HG03159 (cell line): ENCODE data around the gene TIMP3.
"Not testable (repeated sequence)": the region's sequence is repeated elsewhere in the genome, so short reads cannot be mapped to it uniquely, and the experiment has no call there.

ENCODE experiments used
- ATAC-seq: cut with Tn5 transposase; IDR thresholded peaks from one replicate; pipeline ENCODE4 v1.9.1; 2021; ENCODE audit warnings: mild to moderate bottlenecking, moderate library complexity; ENCODE audit not compliant: unreplicated experiment

TIMP3 gene

DNA sequence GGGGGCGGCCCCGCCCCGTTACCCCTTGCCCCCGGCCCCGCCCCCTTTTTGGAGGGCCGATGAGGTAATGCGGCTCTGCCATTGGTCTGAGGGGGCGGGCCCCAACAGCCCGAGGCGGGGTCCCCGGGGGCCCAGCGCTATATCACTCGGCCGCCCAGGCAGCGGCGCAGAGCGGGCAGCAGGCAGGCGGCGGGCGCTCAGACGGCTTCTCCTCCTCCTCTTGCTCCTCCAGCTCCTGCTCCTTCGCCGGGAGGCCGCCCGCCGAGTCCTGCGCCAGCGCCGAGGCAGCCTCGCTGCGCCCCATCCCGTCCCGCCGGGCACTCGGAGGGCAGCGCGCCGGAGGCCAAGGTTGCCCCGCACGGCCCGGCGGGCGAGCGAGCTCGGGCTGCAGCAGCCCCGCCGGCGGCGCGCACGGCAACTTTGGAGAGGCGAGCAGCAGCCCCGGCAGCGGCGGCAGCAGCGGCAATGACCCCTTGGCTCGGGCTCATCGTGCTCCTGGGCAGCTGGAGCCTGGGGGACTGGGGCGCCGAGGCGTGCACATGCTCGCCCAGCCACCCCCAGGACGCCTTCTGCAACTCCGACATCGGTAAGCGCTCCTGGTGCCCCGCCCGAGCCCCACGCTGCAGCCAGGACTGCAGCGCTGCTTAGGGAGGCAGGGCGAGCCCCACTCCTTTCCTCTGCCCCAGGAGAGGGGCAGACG is at the start of gene TIMP3:
TSS of gene TIMP3 (plus strand) at position 169 of the 700 bp plus-strand sequence. CDS start at position 466, 297 bp downstream.
- ATAC-seq, result no peak

DNA sequence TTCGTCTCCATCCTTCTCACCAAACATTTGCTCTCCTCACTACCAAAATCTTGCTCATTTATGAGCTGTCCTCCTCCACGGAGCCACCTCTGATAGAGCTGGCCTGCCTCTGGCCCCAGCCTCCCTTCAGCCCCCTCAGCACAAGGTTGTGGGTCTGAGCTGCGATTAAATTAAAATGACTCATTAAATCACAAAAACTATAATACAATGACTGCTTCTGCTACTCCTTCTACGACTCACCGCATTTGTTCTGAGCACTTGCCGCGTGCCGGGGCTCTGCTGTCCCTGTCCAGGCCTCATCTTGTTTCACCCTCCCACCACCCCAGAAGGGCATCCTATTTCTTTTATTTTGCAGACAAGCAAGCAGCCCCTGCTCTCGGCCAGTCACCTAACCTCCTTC is 49.2 kb upstream of the TIMP3 start:
- no peak for ATAC-seq

DNA sequence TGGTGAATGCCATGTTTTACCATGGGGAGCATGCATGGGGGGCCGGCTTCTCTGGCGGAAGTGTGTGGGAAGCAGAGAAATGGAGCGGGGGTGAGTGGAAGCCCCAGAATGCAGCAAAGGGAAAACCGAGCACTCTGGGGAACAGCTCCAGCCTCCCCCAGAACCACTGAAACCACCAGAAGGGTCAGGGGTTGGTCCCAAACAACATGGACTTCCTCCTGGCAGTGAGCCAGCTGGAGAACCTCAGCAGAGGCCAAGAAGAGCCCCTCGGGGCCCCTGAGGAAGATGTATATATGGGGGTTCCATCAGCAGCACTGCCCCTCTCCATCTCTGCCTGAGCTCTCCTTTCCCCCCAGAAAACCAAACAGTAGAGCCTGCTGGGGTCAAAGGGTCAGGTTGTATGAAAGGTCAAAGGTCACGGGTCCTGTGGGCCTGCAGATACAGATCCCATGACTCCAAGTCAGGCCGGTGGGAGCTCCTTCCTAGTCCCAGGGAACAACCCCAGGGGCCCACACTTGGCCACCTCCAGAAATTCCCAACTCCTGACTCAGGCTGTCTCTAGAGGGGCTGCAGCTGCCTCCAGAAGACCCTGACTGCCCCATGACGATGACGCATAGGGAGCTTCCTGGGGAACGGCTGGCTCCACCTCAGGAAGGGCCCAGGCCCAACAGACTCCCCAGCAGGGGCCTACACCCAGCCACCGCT is 48.5 kb upstream of the TIMP3 start:
- ATAC-seq, result no peak

DNA sequence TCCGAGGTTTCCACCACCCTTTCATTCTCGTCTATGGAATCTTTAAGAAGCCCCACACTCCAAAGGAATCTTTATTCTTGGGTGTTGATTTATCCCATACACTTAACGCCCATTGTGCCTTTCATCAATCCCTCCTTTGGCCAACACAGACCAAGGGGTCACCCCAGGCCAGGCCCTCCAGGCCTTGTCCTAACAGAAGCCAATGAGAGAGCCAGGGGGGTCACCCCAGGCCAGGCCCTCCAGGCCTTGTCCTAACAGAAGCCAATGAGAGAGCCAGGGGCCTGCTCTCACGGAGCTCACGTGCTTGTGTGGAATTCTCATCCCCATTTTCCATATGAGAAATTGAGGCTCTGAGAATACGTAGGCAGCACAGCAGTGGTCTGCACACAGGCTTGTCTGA is 47.9 kb upstream of the TIMP3 start:
- no peak for ATAC-seq

DNA sequence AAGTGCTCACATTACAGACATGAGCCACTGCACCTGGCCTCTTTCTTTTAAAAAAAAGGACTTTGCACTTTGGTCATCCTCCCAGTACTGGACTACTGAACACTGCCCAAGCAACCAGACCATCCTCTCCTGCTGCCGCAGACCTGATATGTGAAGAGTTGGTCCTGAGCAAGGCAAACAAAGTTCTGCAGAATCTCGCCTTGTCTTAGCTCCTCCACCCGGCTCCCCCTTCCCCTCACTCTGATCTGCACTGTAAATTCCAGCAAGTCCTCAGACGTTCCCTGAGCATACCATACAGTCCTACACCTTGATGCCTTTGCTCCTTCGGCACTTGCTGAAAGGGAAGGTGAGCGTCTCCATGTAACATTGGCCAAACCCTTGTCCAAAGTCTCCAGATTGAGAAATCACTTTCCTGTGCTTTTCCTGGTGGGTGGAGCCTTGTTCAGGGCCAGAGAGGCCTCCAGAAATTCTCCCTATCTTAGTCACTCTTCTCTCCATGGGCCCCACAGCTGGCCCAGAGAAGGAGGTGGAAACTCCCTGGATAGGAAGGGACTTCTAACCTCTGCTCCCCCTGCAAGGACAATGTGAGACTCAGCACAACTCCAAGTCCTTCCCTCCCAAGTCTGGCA is 47.0 kb upstream of the TIMP3 start:
- ATAC-seq, result no peak

DNA sequence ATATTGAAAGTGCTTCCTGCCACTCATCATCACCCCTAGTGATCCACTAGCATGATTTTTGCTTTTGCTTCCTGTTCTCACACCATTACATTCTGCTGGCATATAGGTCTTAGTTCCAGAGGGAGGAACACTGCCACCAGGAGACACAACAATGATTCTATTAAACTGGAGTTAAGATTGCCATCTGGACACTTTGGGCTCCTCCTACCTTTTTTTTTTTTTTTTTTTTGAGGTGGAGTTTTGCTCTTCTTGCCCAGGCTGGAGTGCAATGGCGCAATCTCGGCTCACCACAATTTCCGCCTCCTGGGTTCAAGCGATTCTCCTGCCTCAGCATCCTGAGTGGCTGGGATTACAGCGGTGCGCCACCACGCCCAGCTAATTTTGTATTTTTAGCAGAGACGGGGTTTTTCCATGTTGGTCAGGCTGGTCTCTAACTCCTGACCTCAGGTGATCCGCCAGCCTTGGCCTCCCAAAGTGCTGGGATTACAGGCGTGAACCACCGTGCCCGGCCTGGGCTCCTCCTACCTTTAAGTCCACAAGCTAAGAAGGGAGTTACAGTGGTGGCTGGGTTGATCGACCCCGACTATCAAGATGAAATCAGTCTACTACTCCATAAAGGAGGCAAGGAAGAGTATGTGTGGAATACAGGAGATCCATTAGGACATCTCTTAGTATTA is 44.3 kb upstream of the TIMP3 start:
- ATAC-seq, result not testable (repeated sequence)

DNA sequence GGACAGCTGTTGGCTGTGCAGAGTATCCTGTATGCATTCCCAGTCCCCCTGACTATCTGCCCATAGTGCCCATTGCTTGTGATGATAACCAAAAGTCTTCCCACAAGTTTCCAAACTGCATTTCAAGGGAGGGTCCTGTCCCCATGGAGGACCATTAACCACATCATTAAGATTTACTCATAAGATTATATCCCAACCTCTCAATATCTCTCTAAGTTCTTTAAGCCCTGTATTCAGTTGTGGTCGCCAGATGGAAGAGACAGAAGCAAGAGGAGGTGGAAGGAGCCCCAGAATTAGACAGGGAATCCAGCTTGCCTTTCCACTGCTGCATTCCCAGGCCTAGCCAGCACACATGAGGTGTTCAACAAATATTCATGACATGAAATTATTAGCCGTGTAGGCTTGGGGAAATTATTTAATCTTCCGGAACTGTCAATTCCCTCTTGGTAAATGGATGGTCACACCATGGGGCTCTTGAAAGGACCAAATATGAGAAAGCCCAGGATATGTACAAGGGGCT is 42.6 kb upstream of the TIMP3 start:
- no peak for ATAC-seq

DNA sequence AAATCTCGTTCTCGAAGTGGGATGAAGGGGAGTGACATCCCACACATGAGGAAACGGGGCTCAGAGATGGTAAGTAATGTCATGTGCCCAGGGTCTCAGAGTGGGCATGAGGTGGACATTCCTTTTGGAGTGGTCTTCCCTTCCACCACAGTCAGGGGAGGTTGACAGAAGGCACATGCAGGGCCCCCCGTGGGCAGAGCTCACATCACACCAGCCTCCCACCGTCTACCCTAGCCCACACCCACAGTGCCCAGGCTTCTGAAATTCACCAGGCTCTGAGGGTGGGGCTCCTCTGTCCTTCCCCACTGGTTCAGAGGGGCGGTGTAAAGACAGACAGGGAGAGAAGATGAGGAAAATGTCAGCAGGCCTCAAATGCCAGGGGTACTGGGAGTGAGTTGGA is 41.1 kb upstream of the TIMP3 start:
- no peak for ATAC-seq

DNA sequence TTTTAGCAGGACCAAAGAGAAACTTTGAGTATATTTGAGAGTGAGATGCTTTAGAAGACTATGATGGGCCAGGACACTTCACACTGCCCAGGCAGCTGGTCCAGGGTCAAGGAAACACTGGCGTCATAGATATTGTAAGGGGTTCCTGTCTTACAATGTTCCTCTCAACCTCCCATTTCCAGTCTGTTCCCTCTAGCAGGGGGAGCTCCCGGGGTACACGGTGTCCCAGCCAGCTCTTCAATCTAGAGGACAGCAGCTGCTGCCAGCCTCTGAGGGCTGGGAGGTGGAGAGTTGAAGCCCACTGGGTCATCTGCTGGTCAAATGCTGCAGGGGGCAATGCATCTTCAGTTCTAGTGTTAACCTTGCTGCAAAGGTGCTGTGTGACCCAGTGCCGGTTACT is 40.7 kb upstream of the TIMP3 start:
- no peak for ATAC-seq

DNA sequence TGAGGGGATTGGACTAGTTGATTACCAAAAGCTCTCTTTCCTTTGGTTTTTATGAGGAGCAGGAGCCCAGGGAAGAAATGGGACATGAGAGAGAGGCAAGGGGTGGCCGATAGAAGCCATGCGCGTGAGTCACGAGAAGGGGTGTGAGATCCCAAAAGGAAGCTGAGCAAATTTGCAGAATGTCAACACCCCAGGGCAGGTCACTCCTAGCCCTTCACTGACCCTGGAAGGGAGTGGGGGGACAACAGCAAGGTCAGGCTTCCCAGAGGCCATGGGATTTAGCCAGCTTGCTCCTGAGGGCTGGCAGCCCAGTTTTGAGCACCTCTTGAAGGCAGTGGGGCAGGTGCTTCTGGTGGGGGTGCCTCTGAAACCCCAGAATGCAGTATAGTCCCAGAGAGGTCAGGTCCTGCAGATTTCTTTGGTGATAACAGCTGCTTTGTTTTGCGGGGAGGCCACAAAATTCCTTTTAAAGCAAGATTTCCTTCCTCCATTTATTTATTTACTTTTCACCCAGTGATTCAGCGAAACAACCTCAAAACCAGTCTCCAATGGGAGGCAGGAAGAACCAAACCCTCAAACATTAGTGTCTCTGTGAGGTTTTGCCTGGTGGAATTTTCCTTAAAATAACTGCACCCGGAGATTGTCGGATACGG is 40.1 kb upstream of the TIMP3 start:
- no peak for ATAC-seq

DNA sequence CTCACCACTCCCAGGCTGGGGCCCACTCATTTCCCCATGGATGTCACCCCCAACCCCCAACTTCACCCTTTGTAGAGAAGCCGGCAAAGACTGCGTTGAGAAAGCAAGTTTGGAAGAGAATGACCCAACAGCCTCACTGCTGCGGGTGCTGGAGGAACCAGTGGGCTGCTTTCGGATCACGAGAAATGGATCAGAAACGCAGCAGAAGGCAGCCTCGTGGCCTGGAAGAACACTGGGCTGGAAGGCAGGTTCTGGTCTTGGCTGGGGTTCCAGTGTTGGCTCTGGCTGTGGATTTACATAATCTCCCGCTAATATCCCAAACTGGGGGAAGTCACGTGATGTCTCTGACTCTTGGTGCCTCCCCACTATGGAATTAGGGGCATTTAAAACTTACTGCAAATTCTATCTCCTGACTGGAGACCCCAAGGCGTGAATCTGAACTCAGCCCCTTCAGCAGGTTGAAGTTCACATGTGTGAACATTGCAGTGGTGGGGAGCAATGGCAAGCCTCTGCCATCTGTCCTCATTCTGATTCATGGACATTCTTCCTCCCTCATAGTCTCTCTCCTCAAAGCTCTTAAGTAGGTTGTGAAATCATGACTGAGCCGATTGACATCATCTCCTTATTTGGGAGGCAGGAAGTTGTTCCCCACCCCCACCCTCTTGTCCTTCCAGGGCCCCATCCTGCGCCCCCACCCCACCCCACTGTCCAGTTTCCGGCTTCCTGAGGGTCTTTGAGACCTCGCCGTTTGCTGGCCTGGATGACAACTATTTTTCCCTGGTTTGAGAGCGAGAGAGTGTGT is 37.0 kb upstream of the TIMP3 start:
- ATAC-seq, result no peak

DNA sequence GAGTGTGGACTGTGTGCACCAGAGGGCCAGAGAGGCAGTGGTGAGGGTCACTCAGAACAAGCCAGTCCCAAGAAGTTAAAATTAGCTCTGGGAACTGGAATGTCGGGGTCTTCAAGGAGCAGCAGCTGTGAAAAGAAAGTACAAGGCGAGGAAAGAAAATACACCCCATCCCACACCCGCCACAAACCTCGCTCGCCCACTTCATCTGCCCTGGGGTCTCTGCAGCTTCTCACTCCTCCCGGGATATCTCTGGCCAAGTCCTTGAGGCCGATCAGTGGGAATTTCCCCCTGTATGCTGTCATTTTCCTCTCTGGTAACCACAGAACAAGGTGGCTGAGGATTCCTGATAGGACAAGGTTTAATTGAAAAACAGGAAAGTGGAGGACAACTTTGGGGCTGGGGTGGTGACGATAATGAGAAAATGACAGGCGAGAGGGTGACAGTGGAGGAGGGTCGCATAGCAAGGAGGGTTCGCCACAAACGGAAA is 36.3 kb upstream of the TIMP3 start:
- ATAC-seq, result no peak

DNA sequence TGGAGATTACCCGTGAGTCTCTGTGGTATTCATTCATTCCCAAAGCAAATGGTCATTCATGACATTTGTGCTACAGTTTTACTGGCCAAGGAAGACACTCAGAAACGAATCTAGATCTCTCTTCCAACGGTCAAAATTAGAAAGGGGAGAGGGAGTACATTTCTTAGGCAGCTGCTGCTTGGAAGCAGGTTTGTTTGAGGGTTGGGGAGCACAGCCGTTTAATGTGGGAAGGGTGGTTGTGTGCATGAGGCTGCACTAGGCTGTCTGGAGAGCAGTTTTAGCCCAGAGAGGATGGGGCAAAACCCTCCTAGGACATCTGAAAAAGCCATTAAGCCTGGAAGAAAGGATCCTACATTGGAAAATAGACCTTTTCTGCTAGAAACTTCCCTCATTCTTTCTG is 29.7 kb upstream of the TIMP3 start:
- ATAC-seq, result no peak

DNA sequence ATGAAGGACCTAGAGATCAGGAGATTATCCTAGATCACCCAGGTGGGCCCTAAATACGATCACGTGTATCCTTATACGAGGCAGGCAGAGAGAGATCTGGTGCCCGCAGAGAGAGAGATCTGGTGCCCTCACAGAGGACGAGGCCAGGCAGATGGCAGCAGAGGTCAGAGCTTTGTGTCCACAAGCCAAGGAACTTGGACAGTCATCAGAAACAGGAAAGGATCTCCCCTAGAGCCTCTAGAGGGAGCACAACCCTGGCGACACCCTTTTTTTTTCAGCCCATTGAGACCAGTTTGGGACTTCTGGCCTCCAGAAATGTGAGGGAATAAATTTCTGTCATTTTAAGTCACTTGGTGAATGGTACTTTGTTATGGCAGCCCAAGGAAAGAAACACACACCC is 25.5 kb upstream of the TIMP3 start:
- ATAC-seq, result no peak

DNA sequence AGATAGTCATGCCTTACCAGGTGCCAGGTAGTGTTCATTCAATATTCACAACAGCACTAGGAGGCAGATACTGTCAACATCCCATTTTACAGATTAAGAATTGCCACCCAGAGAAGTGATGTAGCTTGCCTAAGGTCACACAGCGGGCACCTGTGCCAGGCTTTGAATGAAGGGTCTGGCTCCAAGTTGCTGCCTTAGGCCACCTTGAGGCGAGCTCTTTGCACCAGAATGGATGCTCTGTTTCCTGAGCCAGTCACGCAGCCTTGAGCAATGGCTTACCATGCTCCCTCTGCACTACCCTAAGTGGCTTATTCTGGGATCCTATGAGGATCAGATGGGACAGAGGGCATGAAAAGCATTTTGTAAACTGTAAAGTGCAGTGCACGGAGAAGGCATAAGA is 25.1 kb upstream of the TIMP3 start:
- ATAC-seq, result no peak

DNA sequence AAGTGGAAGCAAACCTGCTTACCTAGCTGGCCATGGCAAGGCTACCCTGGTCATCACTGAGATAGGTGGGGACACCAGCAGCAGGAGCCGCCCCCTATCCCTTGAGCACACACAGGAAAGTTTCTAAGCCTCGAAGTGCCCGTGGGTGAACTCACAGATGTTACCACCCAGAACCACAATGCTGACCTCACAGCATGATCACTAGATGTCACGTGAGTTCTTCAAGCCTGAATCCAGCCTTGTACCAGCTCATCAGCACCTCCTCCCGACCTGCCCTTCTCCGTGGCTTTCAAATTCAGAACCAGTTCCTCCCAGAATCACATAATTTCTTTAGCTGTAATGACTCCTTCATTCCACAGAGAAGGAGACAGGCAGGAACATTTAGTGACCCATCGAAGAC is 24.7 kb upstream of the TIMP3 start:
- ATAC-seq, result no peak

DNA sequence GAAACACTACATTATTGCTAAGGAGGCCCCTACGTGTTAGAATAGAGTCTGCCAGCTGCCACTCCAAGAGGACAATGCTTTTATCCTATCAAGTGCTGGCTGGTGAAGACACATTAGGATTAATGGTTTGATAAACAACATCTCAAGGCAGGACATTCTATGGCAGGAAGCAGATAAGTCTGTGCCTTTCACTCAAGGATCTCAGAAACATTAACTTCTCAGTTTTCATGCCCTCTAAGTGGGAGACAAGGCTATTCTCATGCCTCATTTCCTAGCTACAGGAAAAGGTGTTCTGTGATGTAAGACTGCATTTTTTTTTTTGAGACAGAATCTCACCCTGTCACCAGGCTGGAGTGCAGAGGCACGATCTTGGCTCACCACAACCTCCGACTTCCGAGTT is 23.5 kb upstream of the TIMP3 start:
- no peak for ATAC-seq

DNA sequence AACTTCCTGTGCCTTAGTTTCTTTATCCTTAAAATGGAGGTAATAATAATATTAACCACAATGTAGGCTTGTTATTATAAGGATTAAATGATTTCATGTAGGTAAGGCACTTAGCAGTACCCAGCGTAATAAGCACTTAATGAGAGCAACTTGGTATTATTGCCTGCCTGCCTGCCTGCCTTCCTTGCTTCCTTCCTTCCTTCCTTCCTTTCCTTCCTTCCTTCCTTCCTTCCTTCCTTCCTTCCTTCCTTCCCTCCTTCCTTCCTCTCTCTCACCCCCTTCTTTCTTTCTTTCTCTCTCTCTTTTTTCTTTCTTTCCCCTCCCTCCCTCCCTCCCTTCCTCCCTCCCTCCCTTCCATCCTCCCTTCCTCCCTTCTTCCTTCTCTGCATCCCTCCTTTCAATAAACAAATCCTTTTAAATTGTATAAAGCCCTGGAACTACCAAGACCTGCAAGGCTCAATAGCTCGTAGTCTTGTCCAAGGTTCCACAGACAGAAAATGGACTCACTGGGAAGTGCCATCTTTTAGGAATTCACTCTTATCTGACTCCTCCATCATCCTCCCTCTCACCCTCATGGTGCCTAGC is 20.7 kb upstream of the TIMP3 start:
- ATAC-seq, result no peak

DNA sequence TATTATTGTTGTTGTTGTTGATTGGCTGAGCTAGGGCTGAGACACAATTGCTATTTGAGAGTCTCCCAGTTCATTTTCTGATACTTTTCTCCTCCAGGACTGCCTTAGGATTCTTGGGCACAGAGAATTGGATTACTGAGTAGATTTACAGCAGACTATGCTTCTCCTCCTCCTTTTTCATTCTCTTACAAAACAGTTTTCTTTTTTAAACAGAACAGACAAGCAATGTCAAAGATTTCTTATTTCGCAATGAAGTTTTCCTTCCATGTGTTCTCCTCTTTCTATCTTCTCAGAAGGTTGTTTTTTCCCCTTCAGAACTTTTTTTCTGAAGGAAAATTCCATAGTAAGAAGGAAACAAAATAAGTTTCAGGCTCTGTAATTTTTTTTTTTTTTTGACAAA is 19.8 kb upstream of the TIMP3 start:
- ATAC-seq, result no peak
